Brain microvascular endothelial cell (primary cell): Measurements from ENCODE around the gene PRRC2C.
A peak's percentile ranks its signal among the peaks of the same experiment; 100 is the strongest.
"Not testable (repeated sequence)": the region's sequence is repeated elsewhere in the genome, so short reads cannot be mapped to it uniquely, and the experiment has no call there.

Experiments used
- DNase-seq: peaks from one replicate; pipeline ENCODE4 v3.0.0-alpha.2; 2020
- H3K27ac ChIP-seq: fragments of 250-450 bp; sonication (Bioruptor Pico); 2 replicates; pipeline ENCODE4 v1.5.1; 2020; ENCODE audit warnings: mild to moderate bottlenecking, moderate library complexity
- H3K27me3 ChIP-seq: fragments of 250-450 bp; sonication (Bioruptor Pico); replicated peaks from 2 replicates; pipeline ENCODE4 v1.5.1; 2020; ENCODE audit warnings: mild to moderate bottlenecking
- H3K36me3 ChIP-seq: fragments of 250-450 bp; sonication (Bioruptor Pico); replicated peaks from 2 replicates; pipeline ENCODE4 v1.5.1; 2020; ENCODE audit warnings: mild to moderate bottlenecking
- H3K4me3 ChIP-seq: 2 replicates; pipeline ENCODE4 v1.5.1; 2011; ENCODE audit warnings: low read depth, mild to moderate bottlenecking, control low read depth, low read length, moderate library complexity
- in situ Hi-C: cut with HindIII; loops from 2 replicates; pipeline ENCODE4 v1.10.0; 2017; ENCODE audit warnings: low sequenced_read_pairs, low pct_ligation_motif_present
- TF ChIP-seq, protein P1 (sequence below): IDR thresholded peaks from 2 replicates; pipeline ENCODE4 v1.5.1; 2011; ENCODE audit warnings: low read depth, mild to moderate bottlenecking, moderate library complexity, low read length, control low read depth, inconsistent platforms; ENCODE audit errors: missing control alignments

The PRRC2C gene

DNA sequence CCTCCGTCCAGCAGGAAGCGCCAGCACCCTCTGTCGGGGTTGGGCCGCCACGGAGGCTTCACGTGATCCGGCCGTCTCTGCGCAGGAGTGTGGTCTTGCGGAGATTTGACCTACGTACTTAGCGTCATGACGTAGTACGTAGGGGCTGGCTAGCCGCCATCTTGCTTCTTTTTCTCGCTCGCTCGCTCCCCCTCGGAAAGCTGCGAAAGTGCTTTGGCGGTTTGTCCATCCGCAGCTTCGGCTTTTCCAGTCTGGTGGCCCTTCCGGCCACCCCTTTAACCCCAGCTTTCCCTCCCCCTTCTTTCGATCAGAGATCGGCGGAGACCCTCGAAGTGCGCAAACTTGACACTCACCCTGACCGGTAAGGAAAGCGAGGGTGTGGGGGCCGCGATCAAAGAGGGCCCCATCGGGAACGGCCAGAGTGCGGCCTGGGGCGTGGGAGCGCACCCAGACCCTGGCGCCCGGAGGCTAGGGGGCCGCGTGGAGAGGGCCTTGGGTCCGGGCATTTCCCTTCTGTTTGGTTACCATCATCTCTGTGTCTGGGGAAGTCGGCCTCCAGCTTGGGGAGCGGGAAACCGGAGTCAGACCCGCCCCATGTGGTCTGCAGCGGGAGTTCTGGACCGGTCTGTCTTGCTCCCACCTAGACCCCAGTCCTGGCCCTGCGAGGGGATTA lies at the start of gene PRRC2C:
Gene PRRC2C (plus strand): TSS at position 156 of the 673 bp plus-strand sequence. CDS start 26,559 bp downstream, outside the sequence.
- DNase-seq, result peak; percentile 97
- H3K36me3 ChIP-seq, result no peaks in the 10 kb centered on the region
- in situ Hi-C loops, result no loop called here
- H3K4me3 ChIP-seq, result peak within 1 kb of the TSS; percentile 99
- H3K27me3 ChIP-seq, result no peaks in the 10 kb centered on the region
- TF ChIP-seq, protein P1, sequence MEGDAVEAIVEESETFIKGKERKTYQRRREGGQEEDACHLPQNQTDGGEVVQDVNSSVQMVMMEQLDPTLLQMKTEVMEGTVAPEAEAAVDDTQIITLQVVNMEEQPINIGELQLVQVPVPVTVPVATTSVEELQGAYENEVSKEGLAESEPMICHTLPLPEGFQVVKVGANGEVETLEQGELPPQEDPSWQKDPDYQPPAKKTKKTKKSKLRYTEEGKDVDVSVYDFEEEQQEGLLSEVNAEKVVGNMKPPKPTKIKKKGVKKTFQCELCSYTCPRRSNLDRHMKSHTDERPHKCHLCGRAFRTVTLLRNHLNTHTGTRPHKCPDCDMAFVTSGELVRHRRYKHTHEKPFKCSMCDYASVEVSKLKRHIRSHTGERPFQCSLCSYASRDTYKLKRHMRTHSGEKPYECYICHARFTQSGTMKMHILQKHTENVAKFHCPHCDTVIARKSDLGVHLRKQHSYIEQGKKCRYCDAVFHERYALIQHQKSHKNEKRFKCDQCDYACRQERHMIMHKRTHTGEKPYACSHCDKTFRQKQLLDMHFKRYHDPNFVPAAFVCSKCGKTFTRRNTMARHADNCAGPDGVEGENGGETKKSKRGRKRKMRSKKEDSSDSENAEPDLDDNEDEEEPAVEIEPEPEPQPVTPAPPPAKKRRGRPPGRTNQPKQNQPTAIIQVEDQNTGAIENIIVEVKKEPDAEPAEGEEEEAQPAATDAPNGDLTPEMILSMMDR, result peak; percentile 86
- peak within 1 kb of the TSS; percentile 91 for H3K27ac ChIP-seq

DNA sequence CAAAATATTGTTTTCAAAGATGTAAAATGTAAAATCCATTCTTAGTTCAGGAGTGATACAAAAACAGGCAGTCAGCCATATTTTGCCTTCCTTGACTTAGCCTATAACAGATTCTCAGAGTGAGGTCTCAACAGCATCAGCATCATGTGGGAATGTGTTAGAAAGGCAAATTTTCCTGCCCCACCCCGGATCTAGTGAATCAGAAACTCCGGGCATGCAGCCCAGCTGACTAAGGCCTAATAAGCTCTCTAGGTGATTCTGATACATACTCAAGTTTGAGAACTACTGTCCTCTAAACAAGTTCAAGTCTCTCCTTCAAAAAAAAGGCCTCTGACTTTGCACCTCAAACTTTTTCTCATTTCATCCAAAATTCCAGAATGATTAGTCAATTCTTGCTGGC lies 46.9 kb upstream of the PRRC2C start:
- no peaks in the 10 kb centered on the region for H3K36me3 ChIP-seq
- H3K27me3 ChIP-seq, result no peaks in the 10 kb centered on the region
- in situ Hi-C loops, result no loop called here
- DNase-seq, result peak; percentile 96
- H3K27ac ChIP-seq, result peak overlapping the region; percentile 69
- TF ChIP-seq, protein P1, result no peak
- H3K4me3 ChIP-seq, result no peak overlapping the region

DNA sequence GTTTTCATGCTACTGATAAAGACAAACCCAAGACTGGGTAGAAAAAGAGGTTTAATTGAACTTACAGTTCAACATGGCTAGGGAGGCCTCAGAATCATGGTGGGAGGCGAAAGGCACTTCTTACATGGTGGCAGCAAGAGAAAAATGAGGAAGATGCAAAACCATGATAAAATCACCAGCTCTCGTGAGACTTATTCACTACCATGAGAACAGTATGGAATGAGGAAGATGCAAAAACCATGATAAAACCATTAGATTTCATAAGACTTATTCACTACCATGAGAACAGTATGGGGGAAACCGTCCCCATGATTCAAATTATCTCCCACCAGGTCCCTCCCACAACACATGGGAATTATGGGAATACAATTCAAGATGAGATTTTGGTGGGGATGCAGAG lies 45.1 kb upstream of the PRRC2C start:
- in situ Hi-C loops, DNase-seq, H3K27ac ChIP-seq: not testable (repeated sequence)

DNA sequence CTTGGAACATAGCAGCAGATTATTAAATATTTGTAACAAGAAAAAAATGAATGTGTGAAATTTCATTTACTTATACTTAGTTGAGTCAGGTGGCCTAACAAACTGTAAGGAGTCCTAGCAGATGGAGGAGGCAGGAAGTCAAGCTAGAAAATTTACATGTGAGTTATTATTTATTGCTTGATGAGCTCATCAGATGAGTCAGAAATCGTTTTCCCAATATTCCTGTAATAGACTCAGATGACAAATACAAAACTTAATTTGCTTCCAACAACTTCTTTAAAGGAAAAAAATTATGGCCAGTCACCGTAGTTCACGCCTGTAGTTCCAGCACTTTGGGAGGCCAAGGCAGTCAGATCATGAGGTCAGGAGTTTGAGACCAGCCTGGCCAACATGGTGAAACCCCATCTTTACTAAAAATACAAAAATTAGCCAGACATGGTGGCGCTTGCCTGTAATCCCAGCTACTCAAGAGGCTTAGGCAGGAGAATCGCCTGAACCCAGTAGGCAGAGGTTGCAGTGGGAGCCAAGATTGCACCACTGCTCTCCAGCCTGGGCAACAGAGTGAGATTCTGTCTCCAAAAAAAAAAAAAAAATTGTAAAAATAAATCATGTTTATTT lies 43.9 kb upstream of the PRRC2C start:
- in situ Hi-C loops, H3K27me3 ChIP-seq, H3K36me3 ChIP-seq, H3K4me3 ChIP-seq: not testable (repeated sequence)
- peak overlapping the region; percentile 23 for H3K27ac ChIP-seq
- DNase-seq, result peak; percentile 12

More for the DNA sequence above, 45.1 kb upstream of the PRRC2C start:
- not testable (repeated sequence) for H3K36me3 ChIP-seq, H3K4me3 ChIP-seq, H3K27me3 ChIP-seq

DNA sequence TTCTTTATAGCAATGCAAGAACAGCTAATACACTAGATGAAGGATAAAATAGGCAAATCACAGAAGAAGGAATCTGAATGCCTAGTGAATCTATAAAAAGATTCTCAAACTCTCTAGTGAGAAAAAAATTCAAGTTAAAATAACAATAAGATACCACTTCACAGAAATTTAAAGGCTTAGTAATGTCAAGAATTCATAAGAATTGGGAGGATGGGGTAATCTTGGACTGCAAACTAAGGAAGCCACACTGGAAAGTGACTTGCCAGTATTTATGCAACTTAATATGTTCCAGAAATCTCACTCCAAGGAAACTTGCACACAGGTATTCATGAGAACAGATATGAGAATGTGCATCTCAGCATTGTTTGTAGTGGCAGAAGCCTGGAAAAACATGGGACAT lies 38.9 kb upstream of the PRRC2C start:
- no peak for DNase-seq
- Histone ChIP-seq H3K4me3 (no peak overlapping the region), H3K27me3 (no peaks in the 10 kb centered on the region), H3K36me3 (no peaks in the 10 kb centered on the region), H3K27ac (no peak overlapping the region)
- TF ChIP-seq, protein P1, result no peak
- in situ Hi-C loops, result no loop called here

DNA sequence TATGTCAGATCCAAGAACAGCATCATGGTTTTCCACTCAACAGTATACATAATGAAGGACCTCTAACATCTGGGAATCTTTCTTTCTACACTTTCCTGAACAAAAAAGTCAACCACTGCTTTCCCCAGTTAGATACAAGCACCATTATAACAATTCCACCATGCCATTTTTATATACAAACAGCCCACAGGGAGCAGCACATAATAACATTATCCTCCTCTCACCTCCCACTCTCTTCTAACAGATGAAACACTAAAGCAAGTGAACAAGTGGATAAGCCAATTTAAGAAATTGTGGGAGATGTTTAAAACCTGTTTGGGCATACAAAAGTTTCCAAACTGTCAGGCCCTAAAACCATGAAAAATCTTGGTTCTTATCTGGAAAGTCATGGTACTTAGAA lies 29.4 kb upstream of the PRRC2C start:
- TF ChIP-seq, protein P1, result no peak
- Histone ChIP-seq H3K4me3 (no peak overlapping the region), H3K27ac (no peak overlapping the region), H3K27me3 (no peaks in the 10 kb centered on the region), H3K36me3 (no peaks in the 10 kb centered on the region)
- in situ Hi-C loops, result no loop called here
- no peak for DNase-seq
